Motor neuron (in vitro differentiated cells): ENCODE data around the gene ALPI. TPM values are rescaled to one million over a fixed set of nuclear protein-coding genes. Genes with fewer than 3 reads are reported as not detected.
"Not testable (repeated sequence)": the region's sequence is repeated elsewhere in the genome, so short reads cannot be mapped to it uniquely, and the experiment has no call there.

ENCODE experiments used
- ATAC-seq, 8 experiments: fragments of 200-7000 bp; cut with Tn5 transposase; replicated peaks in 6 of 8; 2 replicates each; pipeline ENCODE4 v1.8.0; 2021; ENCODE audit warnings: mild to moderate bottlenecking in 8 of 8, moderate library complexity in 8 of 8
- H3K27ac ChIP-seq, 2 donors: fragments of 250-450 bp; sonication (Bioruptor Pico); 2 replicates each; pipeline ENCODE4 v1.9.0; 2021; ENCODE audit warnings: antibody characterized with exemption in 2 of 2, mild to moderate bottlenecking in 2 of 2, moderate library complexity in 1 of 2
- H3K4me1 ChIP-seq, 2 donors: fragments of 250-450 bp; sonication (Bioruptor Pico); replicated peaks in 1 of 2; 2 replicates each; pipeline ENCODE4 v1.6.1; 2021; ENCODE audit warnings: antibody characterized with exemption in 2 of 2, mild to moderate bottlenecking in 2 of 2, moderate library complexity in 1 of 2
- H3K4me3 ChIP-seq, 5 donors: fragments of 250-450 bp; sonication (Bioruptor Pico); 2 replicates each; pipeline ENCODE4 v1.9.0; 2021; ENCODE audit warnings: antibody characterized with exemption in 5 of 5, mild to moderate bottlenecking in 5 of 5, moderate library complexity in 4 of 5
- WGBS, 10 experiments: fragments of 450-650 bp; shearing (Covaris generic); methylation state at CpG; one replicate each; pipeline ENCODE4 v1.0.0; 2022; 5-methylcytosine and 5-hydroxymethylcytosine counted together
- in situ Hi-C, 9 experiments: fragments of 400-800 bp; cut with MboI; loops; one replicate each; pipeline ENCODE4 v1.15.0; 2021; ENCODE audit warnings: low sequenced_read_pairs in 9 of 9, low pct_unique_long_range_greater_than_20kb in 2 of 9; ENCODE audit not compliant: unreplicated experiment in 9 of 9
- total RNA-seq, 8 experiments: library from RNA; unstranded; fragments of 300-600 nt; gene quantifications; 2 replicates each; pipeline versions ENCODE4 v1.2.3 to v1.2.4, GENCODE V29; 2022

Gene ALPI
- total RNA-seq, 8 experiments from 2014 or later: 0.10 to 0.42 (median 0.18) TPM; not detected in 3

DNA sequence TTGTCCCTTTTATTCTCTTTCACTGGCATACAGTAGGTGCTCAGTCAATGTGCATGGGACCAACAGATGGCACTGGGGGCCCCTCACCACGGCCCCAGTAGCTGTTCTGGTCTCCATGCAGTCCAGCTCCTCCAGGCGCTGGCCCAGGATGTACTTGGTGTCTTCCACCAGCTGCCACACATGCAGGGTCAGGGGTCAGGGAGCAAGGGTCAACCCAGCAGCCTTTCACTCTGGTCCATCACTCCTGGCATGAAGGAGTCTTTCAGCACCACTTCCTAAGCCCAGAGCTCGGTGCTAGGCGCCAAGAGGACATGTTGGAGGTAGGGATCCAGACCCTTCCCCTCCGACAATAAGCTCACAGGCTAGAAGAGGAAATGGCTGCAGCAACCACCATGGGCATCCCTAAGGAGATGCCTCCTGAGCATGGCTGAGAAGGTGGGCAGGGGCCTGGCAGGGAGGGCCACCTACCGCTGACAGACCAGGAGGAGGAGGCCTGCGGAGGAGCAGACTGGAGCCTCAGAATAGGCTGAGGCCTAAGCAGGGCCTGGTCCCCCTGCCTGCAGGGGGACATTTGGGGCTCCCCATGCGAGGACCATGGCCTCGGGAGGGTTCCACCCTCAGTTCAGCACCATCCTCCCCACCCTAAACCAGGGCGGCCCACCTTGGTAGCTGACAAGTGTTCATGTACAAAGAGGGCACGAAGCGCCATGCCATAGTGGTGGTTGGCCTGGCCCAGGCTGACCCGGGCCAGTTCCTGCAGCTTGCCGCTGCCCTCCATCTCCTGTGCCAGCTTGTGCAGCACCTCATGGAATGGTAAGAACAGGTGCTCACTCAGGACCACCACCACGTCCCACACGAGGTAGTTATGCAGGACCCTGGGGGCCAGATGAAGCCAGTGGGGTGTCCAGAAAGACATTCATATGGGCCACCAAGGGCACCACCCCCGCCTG lies 39.2 kb upstream of the ALPI start:
- Histone ChIP-seq H3K4me1 (peaks cover 0 to 11% of the 10 kb centered on the region in 2 donors), H3K4me3 (no peak overlapping the region), H3K27ac (no peak overlapping the region)
- in situ Hi-C loops: loop anchor here in 1 of 9 experiments (25.0 kb wide), 1 partner anchor 504 kb away; no protein-coding TSS in a partner anchor
- no peak for ATAC-seq
- 67 to 100% (median 80%) methylated on average over 1 to 8 of the region's 17 CpGs; no CpG with 5 or more reads in 2 of the 10 experiments for WGBS, 10 experiments

GRCh38 chr2:232417489-232417888 lies 38.5 kb upstream of the ALPI start:
- 21 to 100% (median 40%) methylated on average over 1 to 2 of the region's 5 CpGs; no CpG with 5 or more reads in 3 of the 10 experiments for WGBS, 10 experiments
- in situ Hi-C loops: loop anchor here in 1 of 9 experiments (25.0 kb wide), 1 partner anchor 505 kb away; no protein-coding TSS in a partner anchor
- no peak overlapping the region for H3K27ac ChIP-seq
- H3K4me3 ChIP-seq: no peak overlapping the region
- ATAC-seq: no peak
- H3K4me1 ChIP-seq: peaks cover 0 to 11% of the 10 kb centered on the region in 2 donors

DNA sequence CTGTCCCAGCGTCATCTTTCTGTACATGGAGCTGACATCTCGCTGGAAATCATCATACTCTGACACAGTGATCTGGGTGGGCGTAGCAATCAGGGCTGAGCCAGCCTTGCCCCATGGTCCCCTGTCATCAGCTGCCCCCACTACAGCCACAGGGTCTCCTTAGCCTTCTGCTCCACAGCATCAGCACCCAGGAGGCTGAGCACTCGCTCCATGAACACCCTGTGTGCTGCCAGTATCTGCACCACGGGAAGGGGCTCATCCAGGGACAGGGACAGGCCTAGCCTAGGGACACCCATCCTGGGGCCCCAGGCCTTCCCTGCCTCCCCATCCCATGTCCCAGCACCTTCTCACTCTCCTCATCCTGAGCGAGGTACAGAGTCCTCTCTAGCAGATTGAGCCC lies 37.9 kb upstream of the ALPI start:
- Histone ChIP-seq H3K4me3 (no peak overlapping the region), H3K27ac (no peak overlapping the region), H3K4me1 (peaks cover 0 to 11% of the 10 kb centered on the region in 2 donors)
- in situ Hi-C loops: loop anchor here in 1 of 9 experiments (25.0 kb wide), 1 partner anchor 506 kb away; no protein-coding TSS in a partner anchor
- ATAC-seq: no peak
- 65 to 67% methylated on average over 2 of the region's 6 CpGs; no CpG with 5 or more reads in 8 of the 10 experiments for WGBS, 10 experiments

- WGBS, 10 experiments: 0 to 13% (median 3%) methylated on average over 3 to 6 of the region's 49 CpGs; no CpG with 5 or more reads in 6 of the 10 experiments
- Histone ChIP-seq H3K27ac (no peak overlapping the region), H3K4me1 (peaks cover 0 to 11% of the 10 kb centered on the region in 2 donors), H3K4me3 (peak overlapping the region; percentile 11 to 28 (median 20))
- peak; percentile 79 to 94 (median 92) for ATAC-seq
- in situ Hi-C loops: loop anchor here in 1 of 9 experiments (25.0 kb wide), 1 partner anchor 506 kb away; no protein-coding TSS in a partner anchor
Observed at GRCh38 chr2:232418466-232419244, 37.3 kb upstream of the ALPI start.

GRCh38 chr2:232419245-232420072 lies 36.5 kb upstream of the ALPI start:
- WGBS, 10 experiments: 0 to 16% methylated on average over 3 to 25 of the region's 79 CpGs; no CpG with 5 or more reads in 8 of the 10 experiments
- Histone ChIP-seq H3K4me1 (peaks cover 0 to 11% of the 10 kb centered on the region in 2 donors), H3K4me3 (peak overlapping the region in 3 of 5 donors; percentile 20 to 28 (median 23)), H3K27ac (no peak overlapping the region)
- ATAC-seq: peak in 7 of 8 experiments; percentile 10 to 46 (median 39)
- in situ Hi-C loops: loop anchor here in 1 of 9 experiments (25.0 kb wide), 1 partner anchor 507 kb away; no protein-coding TSS in a partner anchor

- peaks cover 0 to 11% of the 10 kb centered on the region in 2 donors for H3K4me1 ChIP-seq
- WGBS, 10 experiments: 0 to 20% (median 10%) methylated on average over 1 to 2 of the region's 22 CpGs; no CpG with 5 or more reads in 7 of the 10 experiments
- peak overlapping the region in 2 of 5 donors; percentile 26 to 29 for H3K4me3 ChIP-seq
- H3K27ac ChIP-seq: no peak overlapping the region
- no peak for ATAC-seq
- in situ Hi-C loops: loop anchor here in 1 of 9 experiments (25.0 kb wide), 1 partner anchor 508 kb away; no protein-coding TSS in a partner anchor
Observed at GRCh38 chr2:232420073-232420454, 35.9 kb upstream of the ALPI start.

DNA sequence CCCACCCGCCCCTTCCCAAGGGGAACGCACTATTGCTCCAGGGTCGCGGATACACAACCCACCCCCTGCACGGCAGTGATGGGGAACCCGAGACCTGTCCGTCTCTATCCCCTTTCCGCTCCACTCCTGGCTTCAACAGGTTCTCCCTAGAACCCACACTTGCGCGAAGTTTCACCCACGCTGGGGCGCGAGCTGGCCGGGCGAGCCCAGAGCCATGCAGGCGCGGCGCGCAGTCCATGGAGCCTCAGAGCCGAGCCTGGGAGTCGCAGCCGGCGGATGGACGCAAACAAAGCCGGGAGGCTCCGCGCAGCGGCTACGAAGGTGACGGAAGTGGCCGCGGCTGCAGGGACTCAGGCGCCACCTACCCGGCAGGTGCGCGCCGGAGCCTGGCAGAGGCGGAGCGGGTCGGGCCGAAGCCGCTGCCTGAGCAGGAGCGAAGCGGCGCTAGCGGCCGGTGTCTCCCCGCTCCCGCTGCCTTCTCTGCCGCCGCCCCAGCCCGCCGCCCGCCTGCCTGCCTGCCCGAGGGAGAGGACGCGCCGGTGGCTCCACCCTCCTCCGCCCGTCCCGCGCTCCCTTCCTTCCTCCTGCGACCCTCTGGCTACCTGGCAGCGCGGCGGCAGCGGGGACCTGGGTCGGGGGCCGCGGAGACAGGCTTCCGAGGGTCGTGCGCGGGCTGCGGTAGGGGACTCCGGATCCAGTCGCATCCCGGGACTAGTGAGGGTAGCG lies 35.3 kb upstream of the ALPI start:
- no peak overlapping the region for H3K27ac ChIP-seq
- H3K4me1 ChIP-seq: peaks cover 0 to 11% of the 10 kb centered on the region in 2 donors
- peak; percentile 8 to 59 (median 22) for ATAC-seq
- 0% methylated on average over 3 to 15 of the region's 79 CpGs; no CpG with 5 or more reads in 8 of the 10 experiments for WGBS, 10 experiments
- in situ Hi-C loops: loop anchor here in 1 of 9 experiments (25.0 kb wide), 1 partner anchor 508 kb away; no protein-coding TSS in a partner anchor
- H3K4me3 ChIP-seq: peak overlapping the region; percentile 16 to 29 (median 26)

- 0 to 100% (median 66%) methylated on average over 1 to 5 of the region's 22 CpGs; no CpG with 5 or more reads in 5 of the 10 experiments for WGBS, 10 experiments
- peak in 1 of 8 experiments; percentile 13 for ATAC-seq
- H3K27ac ChIP-seq: no peak overlapping the region
Observed at GRCh38 chr2:232421189-232421785, 34.7 kb upstream of the ALPI start.

DNA sequence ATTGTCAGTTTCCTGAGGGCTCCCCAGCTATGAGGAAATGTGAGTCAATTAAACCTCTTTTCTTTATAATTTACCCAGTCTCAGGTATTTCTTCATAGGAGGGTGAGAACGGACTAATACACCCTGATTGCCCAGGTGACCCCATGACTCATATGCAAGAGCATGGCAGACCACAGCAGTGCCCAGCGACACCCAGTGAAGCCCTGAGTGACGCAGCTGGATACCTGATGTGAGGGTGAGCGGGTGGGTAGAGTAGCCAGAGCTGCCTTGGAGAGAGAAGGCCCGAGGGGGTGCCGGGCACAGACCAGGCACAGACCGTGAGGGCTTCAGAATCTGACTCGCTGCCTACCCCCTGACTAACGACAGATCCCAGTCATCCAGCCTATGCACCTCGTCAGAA lies 33.9 kb upstream of the ALPI start:
- Histone ChIP-seq H3K4me1 (peaks cover 0 to 11% of the 10 kb centered on the region in 2 donors), H3K27ac (no peak overlapping the region), H3K4me3 (no peak overlapping the region)
- WGBS, 10 experiments: 40 to 90% (median 80%) methylated on average over 1 to 10 of the region's 10 CpGs; no CpG with 5 or more reads in 3 of the 10 experiments
- ATAC-seq: no peak
- in situ Hi-C loops: loop anchor here in 1 of 9 experiments (25.0 kb wide), 1 partner anchor 510 kb away; no protein-coding TSS in a partner anchor

More at GRCh38 chr2:232421189-232421785, 34.7 kb upstream of the ALPI start:
- in situ Hi-C loops: loop anchor here in 1 of 9 experiments (25.0 kb wide), 1 partner anchor 509 kb away; no protein-coding TSS in a partner anchor
- Histone ChIP-seq H3K4me3 (peak overlapping the region in 4 of 5 donors; percentile 16 to 29 (median 27)), H3K4me1 (peaks cover 0 to 11% of the 10 kb centered on the region in 2 donors)

GRCh38 chr2:232422996-232423395 lies 33.0 kb upstream of the ALPI start:
- H3K27ac ChIP-seq, H3K4me1 ChIP-seq, H3K4me3 ChIP-seq, ATAC-seq: not testable (repeated sequence)
- 0 to 100% (median 67%) methylated on average over 1 to 2 of the region's 3 CpGs; no CpG with 5 or more reads in 6 of the 10 experiments for whole genome bisulfite sequencing, 10 experiments
- in situ Hi-C loops: loop anchor here in 1 of 9 experiments (25.0 kb wide), 1 partner anchor 511 kb away; no protein-coding TSS in a partner anchor
